ENCODE data around the gene MSLN.

Gene MSLN

DNA sequence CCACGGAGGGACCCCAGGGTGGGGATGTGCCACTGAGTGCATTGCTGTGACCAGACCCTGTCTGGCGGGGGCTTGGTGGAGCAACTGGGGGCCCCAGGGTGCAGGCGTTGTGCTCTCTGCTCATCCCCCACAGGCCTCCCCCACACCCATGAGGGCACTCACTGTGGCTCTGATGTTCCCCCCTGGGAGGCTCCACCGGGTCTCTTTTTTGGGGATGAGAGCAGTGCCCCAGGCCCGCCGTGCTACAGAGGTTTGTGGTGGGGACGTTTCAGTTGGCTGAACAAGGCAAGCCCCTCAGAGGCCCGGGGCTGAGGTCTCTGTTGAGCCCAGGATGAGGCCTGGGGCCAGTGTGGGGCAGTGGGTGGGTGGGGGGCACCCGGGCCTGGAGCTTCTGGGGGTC, 36.8 kb upstream of the MSLN start:
- no peak for DNase-seq

DNA sequence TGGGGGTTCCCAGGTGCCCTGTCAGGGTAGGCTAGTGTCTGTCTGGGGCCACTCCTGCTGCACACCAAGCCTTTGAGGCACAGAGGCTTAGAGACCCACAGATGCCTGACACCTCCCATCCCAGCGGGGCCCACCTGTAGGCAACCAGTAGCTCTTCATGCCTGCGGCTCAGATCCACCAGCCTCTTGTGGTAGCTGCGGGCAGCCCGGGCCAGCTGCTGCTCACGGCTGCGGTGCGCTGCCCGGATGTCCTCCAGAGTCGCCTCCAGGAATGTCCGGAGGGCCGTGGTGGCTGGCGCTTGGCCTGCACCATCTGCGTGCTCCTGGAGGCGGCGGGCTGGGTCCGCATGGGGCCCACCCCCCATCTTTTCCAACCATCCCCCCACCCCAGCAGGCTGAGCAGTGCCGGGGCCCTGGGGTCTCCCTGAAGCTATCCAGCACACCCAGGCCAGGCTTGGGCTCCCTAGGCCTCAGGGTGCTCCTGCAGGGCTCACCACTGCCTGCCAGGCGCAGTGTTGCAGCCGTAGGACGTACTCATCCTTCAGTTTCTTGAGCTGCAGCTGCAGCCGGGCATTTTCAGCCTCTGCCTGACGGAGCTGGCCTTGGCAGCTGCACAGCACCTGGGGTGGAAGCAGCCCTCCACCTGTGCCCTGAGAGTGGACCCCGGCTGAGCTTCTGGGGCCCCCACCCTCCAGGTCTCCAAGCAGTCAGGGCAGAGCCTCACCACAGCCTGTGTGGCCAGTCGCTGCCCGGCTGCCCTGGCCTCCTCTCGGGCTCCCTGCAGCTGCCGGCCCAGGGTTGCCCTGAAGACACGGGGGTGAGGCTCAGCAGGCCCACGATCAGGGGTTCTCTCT, 36.1 kb upstream of the MSLN start:
- DNase-seq, result no peak

DNA sequence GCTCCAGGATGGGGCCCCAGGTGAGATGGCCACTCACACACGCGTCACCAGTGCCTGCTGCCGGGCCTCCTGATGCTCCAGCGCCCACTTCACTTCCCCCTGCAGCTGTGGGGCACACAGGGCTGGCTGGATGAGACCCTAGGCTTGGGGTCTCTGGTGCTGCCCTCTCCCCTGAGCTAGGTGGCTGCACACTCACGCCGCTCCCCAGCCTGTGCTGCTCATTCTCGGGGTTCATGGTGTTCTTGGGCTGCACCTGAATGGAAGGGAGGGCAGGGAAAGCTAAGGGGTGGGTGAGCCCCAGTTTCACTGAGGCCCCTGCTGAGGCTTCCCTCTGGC, 35.5 kb upstream of the MSLN start:
- DNase-seq, result no peak

DNA sequence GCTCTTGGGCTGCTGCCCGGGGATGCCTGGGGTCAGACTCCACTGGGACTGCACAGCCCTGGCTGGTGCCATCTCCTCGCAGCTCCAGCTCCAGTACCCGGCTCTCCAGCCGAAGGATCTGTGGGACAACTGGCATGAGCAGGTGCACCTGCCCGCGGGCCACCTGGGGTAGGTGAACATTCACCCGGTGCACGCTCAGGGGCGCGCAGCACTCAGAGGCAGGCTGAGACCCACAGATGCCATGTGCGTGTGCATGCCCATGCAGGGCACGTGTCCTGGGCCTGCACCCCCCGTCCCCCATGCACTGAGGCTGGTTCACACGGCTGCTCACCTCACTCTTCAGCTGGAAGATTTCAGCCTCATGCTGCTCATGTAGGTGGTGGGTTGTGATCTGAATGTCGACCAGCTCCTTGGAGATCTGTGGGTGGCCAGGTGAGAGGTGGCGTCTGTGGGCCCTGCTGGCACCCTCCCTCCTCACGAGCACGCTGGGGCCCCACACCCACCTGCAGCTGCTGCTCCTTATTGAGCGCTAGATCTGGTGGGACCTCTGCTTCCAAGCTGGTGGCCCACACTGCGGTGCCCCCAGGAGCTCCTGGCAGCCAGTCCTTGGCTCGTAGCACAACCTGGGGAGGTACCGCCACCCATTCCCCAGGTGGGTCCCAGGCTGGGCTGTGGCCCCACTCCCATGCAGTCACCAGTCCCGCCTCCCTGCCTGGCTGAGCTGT, 34.9 kb upstream of the MSLN start:
- DNase-seq, result no peak

DNA sequence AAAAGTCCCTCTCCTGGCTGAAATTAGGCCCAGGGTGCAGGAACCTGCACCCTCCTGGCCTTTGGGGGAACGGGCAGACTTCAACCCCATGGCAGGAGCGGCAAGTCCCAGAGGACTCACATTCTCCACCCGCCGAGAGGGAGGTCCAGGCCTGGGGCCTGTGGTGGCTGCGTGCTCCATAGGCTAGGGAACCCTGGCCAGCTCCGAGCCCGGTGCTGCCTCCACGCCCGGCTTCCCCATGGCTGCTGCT, 34.4 kb upstream of the MSLN start:
- no peak for DNase-seq

DNA sequence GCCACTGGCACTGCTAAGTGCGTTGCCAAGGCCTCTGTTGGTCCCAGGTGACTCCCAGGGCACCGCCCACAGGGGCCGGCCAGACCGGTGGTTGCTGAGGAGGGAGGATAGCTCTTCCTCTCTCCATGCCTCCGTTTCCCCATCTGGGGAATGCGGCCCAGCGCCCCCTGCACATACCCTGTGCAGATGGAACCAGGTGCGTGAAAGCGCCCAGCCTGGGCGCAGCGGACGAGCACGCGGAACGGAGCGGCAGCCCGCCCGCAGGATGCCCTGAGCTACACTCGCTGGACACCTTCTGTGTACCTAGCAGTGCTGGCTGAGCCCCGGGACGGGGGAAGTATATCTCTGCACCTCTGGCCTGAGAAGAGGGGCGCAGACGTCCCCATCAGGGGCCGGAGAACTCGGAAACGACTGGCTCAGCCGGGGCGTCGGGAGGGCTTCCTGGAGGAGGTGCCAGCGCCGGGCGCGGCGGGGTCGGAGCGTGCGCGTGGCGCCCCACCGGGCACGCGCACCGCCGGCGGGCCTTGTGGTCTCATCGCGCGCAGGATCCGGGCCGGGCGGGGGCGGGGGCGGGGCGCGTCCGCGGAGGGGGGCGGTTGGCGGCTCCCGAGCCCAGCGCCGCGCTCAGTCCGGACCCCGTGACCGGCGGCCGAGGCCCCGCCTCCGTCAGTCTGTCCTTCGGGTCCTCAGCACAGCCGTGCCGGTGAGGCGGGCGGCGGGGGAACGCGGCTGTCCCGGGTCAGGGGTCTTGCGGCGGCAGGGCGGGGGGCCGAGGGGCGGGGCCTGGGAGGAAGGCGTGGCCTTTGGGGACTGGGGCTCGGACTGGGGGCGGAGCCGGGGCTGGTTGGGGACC, 33.9 kb upstream of the MSLN start, which contains the start of the genes CCDC78 and HAGHL:
CCDC78 (minus strand) TSS at position 6 of the 853 bp plus-strand sequence. CDS start 76 bp downstream, outside the sequence.
HAGHL (plus strand) TSS at position 669 of the 853 bp plus-strand sequence. CDS start 404 bp downstream, outside the sequence.
- DNase-seq, result peak; percentile 76

DNA sequence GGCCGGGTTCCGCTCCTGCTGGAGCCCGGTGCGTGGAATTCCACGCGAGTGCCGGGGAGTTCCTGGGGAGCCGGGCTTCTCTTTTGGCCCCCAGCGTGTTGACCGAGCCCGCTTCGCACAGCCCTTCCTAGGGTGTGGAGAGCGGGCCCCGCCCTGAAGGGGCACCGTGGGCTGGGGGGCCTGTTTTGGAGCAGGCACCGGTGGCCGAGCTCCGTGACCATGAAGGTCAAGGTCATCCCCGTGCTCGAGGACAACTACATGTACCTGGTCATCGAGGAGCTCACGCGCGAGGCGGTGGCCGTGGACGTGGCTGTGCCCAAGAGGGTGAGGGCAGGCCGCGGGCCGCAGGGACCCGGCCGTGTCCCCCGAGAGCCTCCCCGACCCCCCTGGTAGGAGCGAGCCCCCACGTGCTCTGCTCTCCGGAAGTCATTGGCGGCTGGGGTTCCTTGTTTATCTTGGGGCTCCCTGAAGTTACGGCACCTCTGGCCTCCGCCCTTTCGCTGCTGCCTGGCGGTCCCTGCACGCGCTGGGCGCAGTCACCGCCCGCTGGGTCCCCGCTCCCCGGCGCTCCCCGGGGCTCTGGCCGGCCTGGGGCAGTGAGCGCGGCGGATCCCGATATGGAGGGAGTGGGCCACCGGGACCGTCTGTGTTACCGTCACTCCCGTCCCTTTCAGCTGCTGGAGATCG, 33.1 kb upstream of the MSLN start:
- peak; percentile 40 for DNase-seq

DNA sequence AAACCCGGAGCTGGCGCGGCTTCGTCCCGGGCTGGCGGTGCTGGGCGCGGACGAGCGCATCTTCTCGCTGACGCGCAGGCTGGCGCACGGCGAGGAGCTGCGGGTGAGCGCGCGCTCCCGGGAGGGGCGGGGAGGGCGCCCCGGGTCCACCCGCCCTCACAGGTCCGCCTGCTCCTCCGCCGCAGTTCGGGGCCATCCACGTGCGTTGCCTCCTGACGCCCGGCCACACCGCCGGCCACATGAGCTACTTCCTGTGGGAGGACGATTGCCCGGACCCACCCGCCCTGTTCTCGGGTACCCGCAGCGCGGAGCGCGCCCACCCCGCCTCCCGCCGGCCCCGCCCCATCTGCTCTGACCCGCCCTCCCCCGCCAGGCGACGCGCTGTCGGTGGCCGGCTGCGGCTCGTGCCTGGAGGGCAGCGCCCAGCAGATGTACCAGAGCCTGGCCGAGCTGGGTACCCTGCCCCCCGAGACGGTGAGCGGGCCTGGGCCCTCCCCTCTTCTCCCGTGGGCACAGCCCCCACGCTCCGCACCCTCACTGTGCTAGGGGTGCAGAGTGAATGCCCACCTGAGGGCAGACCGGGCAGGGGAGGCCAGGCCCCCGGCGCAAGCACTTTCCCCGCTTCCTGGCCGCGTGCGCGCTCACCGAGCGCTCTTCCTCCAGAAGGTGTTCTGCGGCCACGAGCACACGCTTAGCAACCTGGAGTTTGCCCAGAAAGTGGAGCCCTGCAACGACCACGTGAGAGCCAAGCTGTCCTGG, 32.2 kb upstream of the MSLN start:
- DNase-seq, result peak; percentile 75

DNA sequence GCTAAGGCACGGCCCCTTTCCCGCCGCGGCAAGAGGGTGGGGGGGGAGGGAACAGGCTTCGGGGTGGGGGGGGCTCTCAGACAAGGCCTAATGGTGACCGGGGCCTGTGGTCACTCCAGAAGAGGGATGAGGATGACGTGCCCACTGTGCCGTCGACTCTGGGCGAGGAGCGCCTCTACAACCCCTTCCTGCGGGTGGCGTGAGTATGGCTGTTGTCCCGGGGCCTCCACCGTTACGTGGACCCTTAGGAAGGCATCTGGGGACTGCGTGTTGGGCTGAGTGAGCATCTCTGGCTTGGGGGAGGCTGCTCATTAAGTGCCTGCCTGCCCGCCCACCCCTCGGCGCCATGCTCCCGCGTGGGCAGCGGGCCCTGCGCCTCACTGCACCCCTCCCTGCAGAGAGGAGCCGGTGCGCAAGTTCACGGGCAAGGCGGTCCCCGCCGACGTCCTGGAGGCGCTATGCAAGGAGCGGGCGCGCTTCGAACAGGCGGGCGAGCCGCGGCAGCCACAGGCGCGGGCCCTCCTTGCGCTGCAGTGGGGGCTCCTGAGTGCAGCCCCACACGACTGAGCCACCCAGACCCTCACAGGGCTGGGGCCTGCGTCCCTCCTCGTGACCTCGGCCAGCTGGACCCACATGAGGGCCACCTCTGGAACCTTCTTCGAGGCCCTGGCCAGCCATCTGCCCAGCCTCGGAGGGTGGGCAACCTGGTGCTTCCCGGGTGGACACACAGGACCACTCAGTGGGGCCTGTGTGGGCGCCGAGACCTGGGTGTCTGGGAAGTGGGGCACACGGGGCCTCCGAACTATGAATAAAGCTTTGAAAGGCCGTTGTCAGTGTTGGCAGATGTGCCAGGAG, 31.4 kb upstream of the MSLN start:
- no peak for DNase-seq

DNA sequence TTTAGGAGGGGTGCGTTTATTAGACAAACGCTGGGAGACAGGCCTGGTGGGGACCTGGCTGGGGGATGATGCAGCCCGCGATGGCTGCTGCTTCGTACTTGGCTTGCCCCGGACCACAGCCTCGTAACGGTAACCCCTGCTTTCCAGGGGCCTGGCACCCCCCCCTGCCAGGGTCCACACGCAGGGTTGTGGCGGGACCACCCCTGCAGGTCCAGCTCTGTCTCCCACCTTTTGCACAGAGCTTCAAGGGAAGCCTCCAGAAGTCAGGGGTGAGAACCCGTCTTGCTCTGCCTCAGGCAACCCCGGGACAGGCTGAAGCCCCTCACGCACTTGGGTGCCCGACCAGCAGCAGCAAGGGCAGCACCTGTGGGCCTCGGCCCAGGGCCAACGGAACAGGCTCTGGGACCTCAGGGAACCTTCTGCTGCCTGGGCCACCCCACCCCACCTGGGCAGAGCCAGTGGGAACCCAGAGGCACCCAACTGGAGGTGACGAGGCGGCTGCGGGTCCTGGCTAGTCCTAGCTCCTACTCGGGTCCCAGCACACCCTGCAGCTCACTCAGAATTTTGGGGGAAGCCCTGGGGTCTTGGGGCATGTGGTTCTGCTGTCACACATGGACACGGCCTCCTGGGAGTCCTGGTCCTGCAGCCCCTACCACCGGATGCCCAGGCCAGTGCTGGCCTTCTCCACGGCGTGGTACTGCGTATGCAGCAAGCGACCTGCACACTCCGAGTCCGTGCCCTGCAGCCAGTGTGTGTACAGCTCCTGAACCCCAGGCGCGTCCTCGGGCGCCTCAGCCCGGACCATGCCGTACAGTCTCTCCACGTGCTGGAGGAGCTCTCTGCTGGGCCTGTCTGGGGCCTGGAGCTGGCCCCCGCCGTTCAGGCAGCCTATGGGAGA, 30.5 kb upstream of the MSLN start:
- no peak for DNase-seq

DNA sequence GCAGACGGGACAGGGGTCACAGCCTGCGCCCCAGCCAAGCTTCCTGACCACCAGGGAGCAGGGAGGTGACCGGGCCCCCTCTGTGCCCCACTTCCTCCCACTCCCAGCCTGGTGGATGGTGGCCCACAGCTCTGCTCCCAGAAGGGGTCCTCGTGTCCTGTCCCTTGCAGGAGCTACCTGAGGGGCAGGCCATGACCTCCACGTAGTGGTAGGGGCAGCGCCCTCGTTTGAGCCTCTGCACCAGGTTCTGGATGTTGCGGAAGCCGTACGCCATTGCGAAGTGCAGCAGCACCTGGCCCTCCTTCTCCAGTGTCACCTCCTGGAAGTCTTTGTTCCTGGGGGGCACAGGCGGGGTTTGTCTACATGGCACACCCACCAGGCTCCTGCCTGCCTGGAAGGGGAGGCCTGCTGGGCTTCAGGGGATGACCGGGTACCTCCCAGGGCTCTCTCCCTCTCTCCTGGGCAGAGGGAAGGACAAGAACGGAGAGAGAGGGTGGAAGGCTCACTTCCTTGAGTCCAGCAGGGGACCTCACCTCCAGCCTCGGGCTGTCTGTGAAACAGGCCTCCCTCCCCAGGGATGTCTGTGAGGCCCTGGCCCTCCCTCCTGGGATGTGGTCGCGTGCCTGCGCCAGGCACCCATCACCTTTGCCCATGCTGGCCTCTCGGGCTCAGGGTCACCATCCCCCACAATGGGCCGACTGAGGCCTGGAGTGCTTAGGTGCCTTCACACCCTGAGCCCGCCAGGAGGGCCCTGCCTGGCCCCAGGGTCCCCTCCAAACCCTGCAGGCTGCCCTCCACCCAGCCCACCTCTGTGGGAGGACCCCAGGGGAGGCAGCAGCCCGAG, 29.6 kb upstream of the MSLN start:
- no peak for DNase-seq

DNA sequence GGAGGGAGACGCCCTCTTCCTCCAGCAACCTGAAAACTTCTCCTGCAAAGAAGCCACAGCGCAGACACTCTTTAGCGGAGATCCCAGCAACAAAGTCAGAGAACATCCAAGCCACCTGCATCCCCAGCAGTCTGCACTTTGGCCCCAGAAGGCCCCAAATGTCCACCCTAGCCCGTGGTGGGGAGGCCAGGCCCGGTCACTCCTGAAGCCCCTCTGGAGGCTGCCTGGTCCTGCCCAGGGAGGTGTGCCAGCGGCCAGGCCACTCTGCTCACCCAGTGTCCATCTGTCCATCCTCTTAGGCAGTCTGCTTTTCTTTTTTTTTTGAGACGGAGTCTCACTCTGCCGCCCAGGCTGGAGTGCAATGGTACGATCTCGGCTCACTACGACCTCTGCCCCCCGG, 28.2 kb upstream of the MSLN start:
- no peak for DNase-seq

DNA sequence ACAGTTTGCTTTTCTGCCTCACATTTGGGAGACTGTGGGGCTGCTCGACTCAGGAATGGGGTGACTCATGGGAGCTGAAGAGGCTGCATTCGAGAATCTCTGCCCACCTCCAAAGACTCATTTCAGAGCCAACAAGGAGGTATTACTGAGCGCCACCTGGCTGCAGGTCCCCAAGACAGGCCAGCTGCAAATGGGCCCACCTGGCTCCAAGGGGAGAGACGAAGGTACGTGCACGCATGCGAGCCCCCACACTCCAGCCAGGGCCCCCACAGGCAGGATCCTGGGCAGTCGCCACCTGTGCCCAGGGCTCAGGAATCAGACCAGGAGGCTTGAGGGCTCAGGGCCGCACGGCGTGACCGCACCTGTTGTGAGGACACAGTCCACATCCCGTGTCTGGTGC, 27.6 kb upstream of the MSLN start:
- no peak for DNase-seq

DNA sequence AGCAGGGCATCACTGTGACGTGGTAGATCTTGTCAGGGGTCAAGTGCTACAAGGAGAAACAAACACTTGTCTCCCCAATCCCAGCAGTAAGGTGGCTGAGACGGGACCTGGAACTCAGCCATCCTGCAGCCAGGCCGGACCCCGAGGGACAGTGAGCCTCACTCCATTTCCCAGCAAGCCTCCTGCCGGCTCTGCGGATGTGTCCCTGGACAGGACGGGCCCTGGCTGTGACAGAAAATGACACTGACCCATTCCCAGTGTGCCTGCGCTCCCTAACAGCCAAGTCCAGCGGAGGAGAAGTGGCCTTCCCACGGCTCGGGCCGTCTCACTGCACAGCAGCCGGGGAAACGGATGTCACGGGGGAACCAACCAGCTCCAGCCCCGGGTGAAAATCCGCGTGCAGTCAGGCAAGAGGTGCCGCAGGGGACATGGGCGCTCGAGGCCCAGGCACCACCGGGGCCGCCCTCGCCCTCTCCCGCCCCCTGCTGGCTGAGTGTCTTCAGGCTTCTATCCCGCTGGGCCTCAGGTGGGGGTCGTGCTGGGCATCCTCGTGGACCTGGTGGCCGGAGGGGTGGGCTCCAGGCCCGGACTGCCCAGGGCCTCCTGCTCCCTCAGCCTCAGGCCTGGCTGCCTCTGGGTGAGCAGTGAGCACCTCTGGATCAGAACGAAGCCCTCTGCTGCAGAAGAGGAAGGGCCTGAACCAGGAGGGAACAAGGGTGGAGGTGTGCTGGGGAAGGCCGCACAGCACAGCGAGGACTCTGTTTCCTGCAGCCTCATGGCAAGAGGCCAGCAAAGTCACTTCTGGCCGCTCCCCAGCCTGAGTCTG, 26.9 kb upstream of the MSLN start:
- no peak for DNase-seq

DNA sequence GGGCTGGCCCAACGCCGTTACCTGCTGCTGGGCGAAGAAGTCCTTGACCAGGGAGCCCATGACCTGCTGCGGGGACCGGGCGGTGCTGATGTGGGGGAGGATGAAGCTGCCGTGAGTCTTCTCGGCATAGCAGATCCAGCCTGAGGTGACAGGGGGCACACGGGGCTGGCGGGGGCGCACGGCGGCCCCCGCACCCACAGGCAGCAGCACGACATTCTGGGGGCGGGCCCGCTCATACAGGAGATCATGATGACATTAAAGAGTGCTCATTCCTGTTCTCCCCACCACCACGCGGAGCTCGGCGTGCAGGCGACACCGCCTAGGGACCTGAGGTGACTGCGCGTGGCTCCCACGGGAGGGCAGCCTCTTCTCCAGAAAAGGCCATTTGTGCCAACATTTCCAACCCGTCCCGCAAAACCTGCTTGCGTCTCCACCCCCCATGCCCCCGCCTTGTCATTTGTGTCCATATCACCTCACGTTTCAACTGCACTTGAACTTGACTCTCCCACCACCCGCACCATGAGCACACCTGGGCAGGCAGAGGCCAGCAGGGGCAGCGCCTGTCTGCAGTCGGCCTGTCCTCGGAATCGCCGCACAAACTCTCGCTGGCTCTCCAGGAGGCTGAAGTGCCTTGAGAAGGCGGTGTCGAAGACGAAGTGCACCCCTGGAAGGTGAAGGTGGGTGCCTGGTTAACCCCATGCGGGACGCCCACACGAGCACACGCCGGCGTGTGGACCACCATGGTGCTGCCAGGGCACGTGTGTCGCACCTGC, 26.1 kb upstream of the MSLN start:
- no peak for DNase-seq

DNA sequence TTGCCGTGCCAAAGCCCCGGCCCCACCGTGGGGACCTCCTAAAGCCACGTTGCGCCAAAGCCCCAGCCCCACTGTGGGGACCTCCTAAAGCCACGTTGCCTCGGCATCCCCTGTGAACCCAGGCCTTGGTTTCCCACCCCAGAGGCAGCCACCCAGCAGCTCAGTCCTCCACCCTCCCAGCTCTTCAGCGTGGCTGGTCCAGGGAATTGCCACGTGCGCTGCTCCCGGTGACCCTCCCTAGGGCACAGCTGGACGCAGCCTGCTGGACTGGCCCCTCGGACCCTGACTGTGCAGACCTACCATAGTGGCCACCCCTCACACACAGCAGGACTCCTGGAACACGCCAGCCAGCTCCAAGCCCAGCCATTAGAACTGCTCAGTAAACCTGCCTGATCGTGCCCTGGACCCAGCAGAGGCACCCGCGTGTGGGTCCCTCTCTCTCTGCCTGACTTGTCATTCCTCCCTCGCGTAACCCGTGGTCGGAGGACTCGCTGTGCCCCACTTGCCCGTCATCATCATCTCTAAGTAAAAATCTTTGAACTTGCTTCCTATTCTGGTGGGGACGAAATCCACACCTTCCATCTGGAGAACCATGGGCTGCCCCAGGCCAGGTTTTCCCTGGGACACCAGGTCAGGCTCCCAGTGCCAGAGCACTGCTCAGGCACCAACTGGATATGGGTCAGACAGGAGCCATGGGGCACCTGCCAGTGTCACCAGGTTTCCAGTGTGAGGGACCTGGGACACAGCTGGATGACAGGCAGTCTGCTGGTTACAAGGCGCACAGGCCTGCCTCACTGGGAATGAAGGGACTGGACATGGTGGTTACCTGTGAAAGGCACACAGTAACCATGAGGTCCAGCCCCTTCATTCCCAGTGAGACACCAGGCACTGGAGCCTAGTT, 25.3 kb upstream of the MSLN start:
- DNase-seq, result no peak
